Muscle layer of colon (tissue), 2 donors: Measurements from ENCODE around the gene CDX1.

ENCODE experiments used
- H3K27ac ChIP-seq: one replicate; pipeline ENCODE4 v1.7.0; 2013; ENCODE audit warnings: low read depth, mild to moderate bottlenecking, low read length, moderate library complexity
- H3K27me3 ChIP-seq, 2 donors: one replicate each; pipeline ENCODE4 v1.7.0; 2013; ENCODE audit warnings: low read length in 2 of 2, mild to moderate bottlenecking in 2 of 2; ENCODE audit not compliant: insufficient read depth in 2 of 2, control insufficient read depth in 1 of 2
- H3K36me3 ChIP-seq: one replicate; pipeline ENCODE4 v1.7.0; 2013; ENCODE audit warnings: mild to moderate bottlenecking, low read length; ENCODE audit not compliant: insufficient read depth
- H3K4me1 ChIP-seq: one replicate; pipeline ENCODE4 v1.7.0; 2013; ENCODE audit warnings: mild to moderate bottlenecking, low read length; ENCODE audit not compliant: insufficient read depth
- H3K4me3 ChIP-seq, 2 donors: one replicate each; pipeline ENCODE4 v1.7.0; 2013; ENCODE audit warnings: low read length in 2 of 2, low read depth in 1 of 2, mild to moderate bottlenecking in 1 of 2, moderate library complexity in 1 of 2
- H3K9ac ChIP-seq: one replicate; pipeline ENCODE4 v1.7.0; 2013; ENCODE audit warnings: low read length
- H3K9me3 ChIP-seq: one replicate; pipeline ENCODE4 v1.7.0; 2013; ENCODE audit warnings: mild to moderate bottlenecking, low read length
- donor health status: abdominal sarcoma.
- donor health status: Adenocarcinoma of cecum.

The CDX1 gene

GRCh38 chr5:150142185-150142958 lies 24.2 kb upstream of the CDX1 start:
- no peaks in the 10 kb centered on the region for H3K9me3 ChIP-seq
- peaks cover 75% of the 10 kb centered on the region for H3K4me1 ChIP-seq
- H3K4me3 ChIP-seq = no peak overlapping the region
- H3K27ac ChIP-seq = peak overlapping the region; percentile 47
- H3K36me3 ChIP-seq = no peaks in the 10 kb centered on the region
- no peak overlapping the region for H3K9ac ChIP-seq
- H3K27me3 ChIP-seq = no peaks in the 10 kb centered on the region

GRCh38 chr5:150142959-150143349 lies 23.6 kb upstream of the CDX1 start:
- Histone ChIP-seq H3K9ac (no peak overlapping the region), H3K27ac (peak overlapping the region; percentile 16), H3K4me3 (peak overlapping the region in 1 of 2 donors; percentile 7), H3K4me1 (peaks cover 69% of the 10 kb centered on the region), H3K27me3 (no peaks in the 10 kb centered on the region), H3K9me3 (no peaks in the 10 kb centered on the region), H3K36me3 (no peaks in the 10 kb centered on the region)

- Histone ChIP-seq H3K4me1 (peaks cover 62% of the 10 kb centered on the region), H3K9ac (no peak overlapping the region), H3K9me3 (no peaks in the 10 kb centered on the region), H3K27me3 (no peaks in the 10 kb centered on the region), H3K36me3 (no peaks in the 10 kb centered on the region), H3K4me3 (peak overlapping the region in 1 of 2 donors; percentile 16), H3K27ac (peak overlapping the region; percentile 56)
Observed at GRCh38 chr5:150143350-150144245, 23.0 kb upstream of the CDX1 start.

GRCh38 chr5:150144246-150144801 lies 22.3 kb upstream of the CDX1 start:
- no peaks in the 10 kb centered on the region for H3K36me3 ChIP-seq
- H3K27me3 ChIP-seq = no peaks in the 10 kb centered on the region
- no peak overlapping the region for H3K9ac ChIP-seq
- H3K9me3 ChIP-seq = no peaks in the 10 kb centered on the region
- H3K4me1 ChIP-seq = peaks cover 57% of the 10 kb centered on the region
- peak overlapping the region in 1 of 2 donors; percentile 16 for H3K4me3 ChIP-seq
- peak overlapping the region; percentile 56 for H3K27ac ChIP-seq

GRCh38 chr5:150144879-150145278 lies 21.7 kb upstream of the CDX1 start:
- Histone ChIP-seq H3K4me1 (peaks cover 60% of the 10 kb centered on the region), H3K36me3 (no peaks in the 10 kb centered on the region), H3K9ac (no peak overlapping the region), H3K4me3 (no peak overlapping the region), H3K9me3 (no peaks in the 10 kb centered on the region), H3K27me3 (no peaks in the 10 kb centered on the region), H3K27ac (peak overlapping the region; percentile 56)

- Histone ChIP-seq H3K27ac (no peak overlapping the region), H3K9me3 (no peaks in the 10 kb centered on the region), H3K9ac (no peak overlapping the region), H3K36me3 (no peaks in the 10 kb centered on the region), H3K4me1 (peaks cover 57% of the 10 kb centered on the region), H3K27me3 (no peaks in the 10 kb centered on the region), H3K4me3 (no peak overlapping the region)
Observed at GRCh38 chr5:150146235-150146634, 20.3 kb upstream of the CDX1 start.

GRCh38 chr5:150146862-150147601 lies 19.5 kb upstream of the CDX1 start:
- Histone ChIP-seq H3K27ac (no peak overlapping the region), H3K4me3 (no peak overlapping the region), H3K9me3 (no peaks in the 10 kb centered on the region)

GRCh38 chr5:150147670-150148069 lies 18.9 kb upstream of the CDX1 start:
- Histone ChIP-seq H3K9ac (no peak overlapping the region), H3K4me3 (no peak overlapping the region)

More at GRCh38 chr5:150146862-150147601, 19.5 kb upstream of the CDX1 start:
- no peaks in the 10 kb centered on the region for H3K27me3 ChIP-seq
- peaks cover 50% of the 10 kb centered on the region for H3K4me1 ChIP-seq
- H3K9ac ChIP-seq = no peak overlapping the region
- H3K36me3 ChIP-seq = no peaks in the 10 kb centered on the region

GRCh38 chr5:150148117-150148927 lies 18.3 kb upstream of the CDX1 start:
- Histone ChIP-seq H3K9me3 (no peaks in the 10 kb centered on the region), H3K4me3 (no peak overlapping the region), H3K9ac (no peak overlapping the region), H3K27ac (no peak overlapping the region), H3K36me3 (no peaks in the 10 kb centered on the region), H3K27me3 (no peaks in the 10 kb centered on the region), H3K4me1 (peaks cover 39% of the 10 kb centered on the region)

More at GRCh38 chr5:150147670-150148069, 18.9 kb upstream of the CDX1 start:
- Histone ChIP-seq H3K4me1 (peaks cover 46% of the 10 kb centered on the region), H3K36me3 (no peaks in the 10 kb centered on the region), H3K27me3 (no peaks in the 10 kb centered on the region), H3K27ac (no peak overlapping the region), H3K9me3 (no peaks in the 10 kb centered on the region)

- Histone ChIP-seq H3K9ac (no peak overlapping the region), H3K36me3 (no peaks in the 10 kb centered on the region), H3K27ac (no peak overlapping the region), H3K4me1 (peaks cover 27% of the 10 kb centered on the region), H3K4me3 (no peak overlapping the region), H3K9me3 (no peaks in the 10 kb centered on the region), H3K27me3 (no peaks in the 10 kb centered on the region)
Observed at GRCh38 chr5:150149618-150150017, 17.0 kb upstream of the CDX1 start.
